T-cell (primary cell): Measurements from ENCODE around the gene NUDT6. TPM values are rescaled to one million over a fixed set of nuclear protein-coding genes. Genes with fewer than 3 reads are reported as not detected.

ENCODE experiments used
- ATAC-seq, 4 experiments: fragments of 200-7000 bp in 3 of 4; fragments of 150-1000 bp in 1 of 4; cut with Tn5 transposase; replicated peaks in 1 of 4; 1 replicate in 3 of 4; 2 replicates in 1 of 4; pipeline ENCODE4 v1.10.0; 2021; ENCODE audit warnings: moderate library complexity in 3 of 4, mild to moderate bottlenecking in 2 of 4, moderate number of reproducible peaks in 1 of 4
- CTCF ChIA-PET, 2 donors: fragments of 300-600 bp; sonication (Branson Sonifier 250); formaldehyde crosslinking; loops; one replicate each; lab custom pipeline; 2022; ENCODE audit warnings: antibody characterized with exemption in 2 of 2; lab: Charles Lee
- POLR2A ChIA-PET, 2 donors: fragments of 300-600 bp; sonication (Branson Sonifier 250); formaldehyde crosslinking; loops; one replicate each; lab custom pipeline; 2022; ENCODE audit warnings: antibody characterized with exemption in 2 of 2; lab: Charles Lee
- DNase-seq, 35 experiments: peaks; one replicate each; pipeline versions ENCODE4 v3.0.0 to v3.0.0-alpha.2; 2013 to 2023
- H3K27ac ChIP-seq: one replicate; pipeline ENCODE4 v1.5.1; 2013; ENCODE audit warnings: low read length
- H3K27me3 ChIP-seq, 2 experiments: replicated peaks in 1 of 2; 1 replicate in 1 of 2; 2 replicates in 1 of 2; pipeline versions ENCODE4 v1.6.1 to v1.7.0; 2013; ENCODE audit warnings: low read length in 1 of 2, mixed read lengths in 1 of 2; ENCODE audit not compliant: control insufficient read depth in 2 of 2, insufficient read depth in 2 of 2; ENCODE audit errors: extremely low read depth in 1 of 2
- H3K36me3 ChIP-seq, 2 donors: 1 replicate in 1 of 2; 2 replicates in 1 of 2; pipeline versions ENCODE4 v1.6.1 to v1.7.0; 2013; ENCODE audit warnings: low read length in 1 of 2; ENCODE audit not compliant: control insufficient read depth in 2 of 2, insufficient read depth in 1 of 2; ENCODE audit errors: extremely low read depth in 1 of 2
- H3K4me1 ChIP-seq, 2 experiments: 1 replicate in 1 of 2; 2 replicates in 1 of 2; pipeline versions ENCODE4 v1.6.1 to v1.7.0; 2013; ENCODE audit warnings: low read length in 2 of 2, mixed read lengths in 1 of 2; ENCODE audit not compliant: insufficient read depth in 2 of 2, control insufficient read depth in 1 of 2; ENCODE audit errors: extremely low read depth in 1 of 2
- H3K4me3 ChIP-seq, 2 donors: 1 replicate in 1 of 2; 2 replicates in 1 of 2; pipeline versions ENCODE4 v1.5.1 to v1.7.0; 2013; ENCODE audit warnings: mild to moderate bottlenecking in 2 of 2, low read length in 1 of 2, moderate library complexity in 1 of 2; ENCODE audit not compliant: control insufficient read depth in 1 of 2; ENCODE audit errors: extremely low read depth in 1 of 2
- H3K9me3 ChIP-seq: 2 replicates; pipeline ENCODE4 v1.7.0; 2013
- H3K27ac Mint-ChIP-seq, 2 donors: one replicate each; pipeline ENCODE4 v1.8.0; 2020 to 2021; ENCODE audit warnings: mild to moderate bottlenecking in 2 of 2, mixed read lengths in 2 of 2
- H3K27me3 Mint-ChIP-seq, 2 donors: one replicate each; pipeline ENCODE4 v1.8.0; 2021 to 2022; ENCODE audit warnings: mixed read lengths in 2 of 2
- H3K36me3 Mint-ChIP-seq: one replicate; pipeline ENCODE4 v1.8.0; 2021; ENCODE audit warnings: mixed read lengths
- H3K4me1 Mint-ChIP-seq, 3 donors: one replicate each; pipeline ENCODE4 v1.8.0; 2020 to 2022; ENCODE audit warnings: mixed read lengths in 3 of 3, mild to moderate bottlenecking in 1 of 3
- H3K4me3 Mint-ChIP-seq, 3 donors: one replicate each; pipeline ENCODE4 v1.8.0; 2020 to 2022; ENCODE audit warnings: mild to moderate bottlenecking in 3 of 3, mixed read lengths in 3 of 3, moderate library complexity in 3 of 3
- H3K9me3 Mint-ChIP-seq, 3 donors: one replicate each; pipeline ENCODE4 v1.8.0; 2020 to 2022; ENCODE audit warnings: mixed read lengths in 3 of 3
- WGBS: methylation state at CpG from one replicate; pipeline ENCODE4 v1.1.5; 2013; ENCODE audit warnings: missing lambda C conversion rate; ENCODE audit not compliant: insufficient coverage; 5-methylcytosine and 5-hydroxymethylcytosine counted together
- total RNA-seq, 35 experiments: library from RNA in 6 of 35; stranded (reverse) in 6 of 35; fragments of 120-200 nt in 1 of 35; gene quantifications; one replicate each; pipeline versions ENCODE4 v1.2.1 to v1.2.4 and lab custom pipeline; 2013 to 2026

Gene NUDT6
- total RNA-seq, 5 donors from 2014 or later (not counting 1 experiment from before 2014, with no cell fraction given) = 1.3 to 4.4 (median 2.3) TPM

DNA sequence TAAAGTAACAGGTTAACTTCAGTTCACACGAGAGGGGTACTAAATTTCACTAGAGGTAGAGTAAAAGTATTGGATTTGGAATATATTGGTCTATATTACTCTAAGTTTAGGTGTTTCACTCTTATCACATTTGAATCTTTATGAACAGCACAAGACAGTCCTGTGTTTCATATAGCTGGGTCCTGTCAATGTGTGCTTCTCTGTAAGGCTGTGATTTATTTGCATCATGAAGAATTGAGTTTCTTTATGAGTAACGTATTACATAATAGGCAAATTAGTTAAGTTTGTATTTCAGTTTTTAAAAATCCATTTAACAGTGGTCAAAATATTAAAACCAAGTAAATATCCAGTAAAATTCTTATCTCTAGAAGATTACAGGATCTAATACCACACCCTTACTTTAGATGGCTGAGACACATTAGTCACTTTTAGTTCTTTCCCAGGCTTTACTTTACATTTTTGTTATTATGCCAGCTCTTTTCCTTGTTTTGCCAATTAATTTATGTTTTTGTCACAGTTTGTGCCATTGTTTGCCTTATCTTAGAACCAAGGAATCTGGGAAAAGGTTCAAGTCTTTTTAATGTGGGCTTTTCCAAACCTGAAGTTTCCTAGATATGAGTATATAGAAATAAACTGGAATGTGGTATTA, 32.1 kb downstream of the NUDT6 start:
- DNase-seq (no peak), ATAC-seq (no peak)
- H3K4me3 Mint-ChIP-seq = no peak overlapping the region
- H3K27ac ChIP-seq = no peak overlapping the region
- POLR2A ChIA-PET = interaction anchor here (0.6 kb wide), 2 partner anchors 154 to 308 kb away, joined by 4 to 6 read pairs; no protein-coding TSS in a partner anchor
- H3K4me3 ChIP-seq = no peak overlapping the region
- H3K36me3 ChIP-seq = no peaks in the 10 kb centered on the region
- no peak overlapping the region for H3K27ac Mint-ChIP-seq
- peaks cover 9% of the 10 kb centered on the region for H3K36me3 Mint-ChIP-seq
- no peaks in the 10 kb centered on the region for H3K9me3 Mint-ChIP-seq
- no peaks in the 10 kb centered on the region for H3K9me3 ChIP-seq
- WGBS = no CpG with 5 or more reads among the region's 2 CpGs
- CTCF ChIA-PET = interaction anchor here in 1 of 2 donors (1.5 kb wide), 1 partner anchor 30 kb away, joined by 3 read pairs; no protein-coding TSS in a partner anchor
- no peaks in the 10 kb centered on the region for H3K4me1 ChIP-seq
- no peaks in the 10 kb centered on the region for H3K4me1 Mint-ChIP-seq
- H3K27me3 Mint-ChIP-seq = no peaks in the 10 kb centered on the region
- no peaks in the 10 kb centered on the region for H3K27me3 ChIP-seq

DNA sequence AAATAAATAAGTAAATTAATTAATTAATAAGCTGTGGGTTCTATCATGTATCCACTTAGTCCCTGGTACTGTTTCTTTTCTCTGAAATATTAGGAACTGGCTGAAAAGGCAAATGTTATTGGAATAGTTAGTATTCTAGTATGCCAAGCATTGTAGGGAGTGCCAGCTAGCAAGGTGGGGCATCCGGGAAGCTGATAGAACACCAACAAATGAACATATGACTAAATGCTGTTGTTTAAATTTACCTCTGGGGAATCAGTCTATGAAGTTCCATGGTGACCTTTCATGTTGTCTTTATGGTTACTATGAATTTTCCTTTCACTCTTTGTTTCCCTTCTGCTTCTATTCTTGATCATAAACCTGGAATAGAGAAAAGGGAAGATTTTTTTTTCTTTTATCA, 32.7 kb downstream of the NUDT6 start:
- no peaks in the 10 kb centered on the region for H3K4me1 ChIP-seq
- Mint-ChIP-seq H3K27me3 (no peaks in the 10 kb centered on the region), H3K4me1 (no peaks in the 10 kb centered on the region), H3K4me3 (no peak overlapping the region), H3K36me3 (peaks cover 9% of the 10 kb centered on the region), H3K27ac (no peak overlapping the region), H3K9me3 (no peaks in the 10 kb centered on the region)
- no peak for ATAC-seq
- ChIA-PET CTCF (interaction anchor here in 1 of 2 donors (1.5 kb wide), 1 partner anchor 30 kb away, joined by 3 read pairs; no protein-coding TSS in a partner anchor), POLR2A (interaction anchor here in 1 of 2 donors (0.6 kb wide), 1 partner anchor 153 kb away, joined by 4 read pairs; no protein-coding TSS in a partner anchor)
- no peaks in the 10 kb centered on the region for H3K9me3 ChIP-seq
- no peaks in the 10 kb centered on the region for H3K36me3 ChIP-seq
- H3K27ac ChIP-seq = no peak overlapping the region
- H3K27me3 ChIP-seq = no peaks in the 10 kb centered on the region
- WGBS = no CpG with 5 or more reads among the region's 1 CpG
- no peak overlapping the region for H3K4me3 ChIP-seq
- DNase-seq = no peak

DNA sequence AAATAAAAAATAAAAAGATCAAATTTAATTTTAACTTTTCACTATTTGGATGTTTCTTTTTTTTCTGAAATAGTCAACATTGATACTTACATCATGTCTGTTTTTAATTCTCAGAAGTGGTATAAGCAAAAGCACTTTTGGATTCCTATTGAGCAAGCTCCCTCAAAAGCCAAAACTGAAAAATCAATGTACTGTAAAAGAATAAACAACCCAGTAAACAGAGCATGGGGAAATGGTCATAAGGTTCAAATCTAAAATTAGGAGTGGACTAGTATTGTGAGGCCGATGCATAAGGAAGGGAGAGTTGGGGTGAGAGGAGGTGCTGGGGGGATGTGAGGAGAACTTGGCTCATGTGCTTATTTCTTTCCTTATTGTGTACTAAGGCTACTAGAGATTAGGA, 37.9 kb downstream of the NUDT6 start:
- Histone ChIP-seq H3K9me3 (no peaks in the 10 kb centered on the region), H3K36me3 (no peaks in the 10 kb centered on the region), H3K27ac (no peak overlapping the region), H3K4me1 (no peaks in the 10 kb centered on the region), H3K4me3 (no peak overlapping the region), H3K27me3 (no peaks in the 10 kb centered on the region)
- POLR2A ChIA-PET = no interaction called here
- ATAC-seq (no peak), DNase-seq (no peak)
- Mint-ChIP-seq H3K9me3 (peaks cover 4 to 11% (median 6%) of the 10 kb centered on the region in 3 donors), H3K4me1 (no peaks in the 10 kb centered on the region), H3K36me3 (peaks cover 6% of the 10 kb centered on the region), H3K4me3 (no peak overlapping the region), H3K27ac (no peak overlapping the region), H3K27me3 (peaks cover 0 to 5% of the 10 kb centered on the region in 2 donors)
- no CpG with 5 or more reads among the region's 1 CpG for WGBS
- CTCF ChIA-PET = interaction anchor here in 1 of 2 donors (1.2 kb wide), 1 partner anchor 19 kb away, joined by 9 read pairs; no protein-coding TSS in a partner anchor

DNA sequence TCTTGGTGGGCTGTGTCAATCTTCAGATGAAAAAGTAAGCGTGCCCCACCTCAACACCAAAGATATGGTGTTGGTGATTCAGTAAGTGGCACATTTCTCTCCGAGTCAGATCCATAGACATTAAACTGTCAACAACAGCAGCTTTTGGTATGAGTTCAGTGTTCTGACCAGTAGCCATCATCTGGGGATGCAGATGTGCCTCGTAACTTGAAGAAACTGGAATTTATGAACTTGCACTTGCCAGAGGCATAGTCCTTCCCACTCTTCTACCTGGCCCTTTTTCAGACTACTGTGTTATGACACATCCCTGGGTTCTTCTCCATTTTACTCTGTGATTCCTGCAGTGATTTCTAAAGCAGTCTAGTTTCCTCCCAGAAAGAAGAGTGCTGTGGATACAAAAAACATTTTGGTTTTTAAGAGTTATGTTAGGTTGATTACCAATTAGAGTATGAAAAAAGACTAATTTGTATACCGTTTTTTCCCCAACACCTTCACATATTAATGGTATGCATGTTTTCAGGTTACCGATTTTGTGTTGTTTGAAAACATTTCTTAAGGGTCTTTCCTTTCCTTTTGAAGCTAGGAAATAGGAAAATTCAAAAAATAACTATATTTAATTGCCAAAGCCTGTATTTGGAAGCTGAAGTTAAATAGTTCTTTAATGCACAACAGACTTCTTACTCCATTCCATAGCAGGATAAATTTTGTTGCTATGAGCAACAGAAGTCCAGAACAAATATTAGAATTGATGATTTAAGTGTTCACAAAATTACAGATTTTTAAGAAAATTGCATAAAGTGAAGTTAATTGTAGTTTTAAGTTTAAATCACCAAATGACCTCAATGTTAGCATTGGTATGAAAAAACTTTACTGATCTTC, 39.3 kb downstream of the NUDT6 start:
- Histone ChIP-seq H3K4me1 (no peaks in the 10 kb centered on the region), H3K27me3 (no peaks in the 10 kb centered on the region), H3K4me3 (no peak overlapping the region), H3K9me3 (no peaks in the 10 kb centered on the region), H3K36me3 (no peaks in the 10 kb centered on the region), H3K27ac (no peak overlapping the region)
- Mint-ChIP-seq H3K36me3 (peaks cover 6% of the 10 kb centered on the region), H3K27ac (no peak overlapping the region), H3K27me3 (peaks cover 4 to 7% of the 10 kb centered on the region in 2 donors), H3K4me1 (no peaks in the 10 kb centered on the region), H3K9me3 (peaks cover 5 to 11% (median 9%) of the 10 kb centered on the region in 3 donors), H3K4me3 (no peak overlapping the region)
- DNase-seq = no peak
- WGBS = 40% methylated on average over 1 of the region's 5 CpGs
- CTCF ChIA-PET = no interaction called here
- POLR2A ChIA-PET = interaction anchor here in 1 of 2 donors (0.6 kb wide), 1 partner anchor 33 kb away, joined by 5 read pairs; no protein-coding TSS in a partner anchor
- ATAC-seq = no peak

DNA sequence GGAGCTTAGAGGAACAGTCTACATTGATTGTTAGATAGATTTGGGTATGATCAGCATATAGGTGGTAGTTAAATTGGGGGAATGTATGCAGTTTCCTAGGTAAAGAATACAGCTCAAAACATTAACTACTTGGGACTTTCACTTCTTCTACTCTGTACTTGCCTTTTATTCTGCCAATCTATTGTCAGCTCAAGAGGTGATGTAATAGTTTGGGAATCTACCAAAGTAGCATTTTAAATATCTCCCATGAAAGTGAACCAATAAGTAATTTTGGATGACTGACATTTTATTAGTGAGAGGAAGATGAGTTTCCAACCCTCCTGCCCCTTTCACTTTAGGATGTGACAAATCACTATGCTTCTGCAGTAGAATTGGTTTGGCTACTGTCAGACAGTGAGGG, 43.4 kb downstream of the NUDT6 start:
- no peaks in the 10 kb centered on the region for H3K9me3 ChIP-seq
- no peak for ATAC-seq
- DNase-seq = no peak
- ChIA-PET POLR2A (no interaction called here), CTCF (interaction anchor here in 1 of 2 donors (0.6 kb wide), 1 partner anchor 164 kb away, joined by 5 read pairs; no protein-coding TSS in a partner anchor)
- H3K27me3 Mint-ChIP-seq = peaks cover 4 to 12% of the 10 kb centered on the region in 2 donors
- H3K27me3 ChIP-seq = no peaks in the 10 kb centered on the region
- H3K4me3 Mint-ChIP-seq = no peak overlapping the region
- H3K27ac ChIP-seq = no peak overlapping the region
- H3K4me1 ChIP-seq = no peaks in the 10 kb centered on the region
- no peaks in the 10 kb centered on the region for H3K4me1 Mint-ChIP-seq
- H3K4me3 ChIP-seq = no peak overlapping the region
- no peak overlapping the region for H3K27ac Mint-ChIP-seq
- no peaks in the 10 kb centered on the region for H3K36me3 ChIP-seq
- H3K9me3 Mint-ChIP-seq = peaks cover 5 to 11% (median 9%) of the 10 kb centered on the region in 3 donors
- peaks cover 6% of the 10 kb centered on the region for H3K36me3 Mint-ChIP-seq

DNA sequence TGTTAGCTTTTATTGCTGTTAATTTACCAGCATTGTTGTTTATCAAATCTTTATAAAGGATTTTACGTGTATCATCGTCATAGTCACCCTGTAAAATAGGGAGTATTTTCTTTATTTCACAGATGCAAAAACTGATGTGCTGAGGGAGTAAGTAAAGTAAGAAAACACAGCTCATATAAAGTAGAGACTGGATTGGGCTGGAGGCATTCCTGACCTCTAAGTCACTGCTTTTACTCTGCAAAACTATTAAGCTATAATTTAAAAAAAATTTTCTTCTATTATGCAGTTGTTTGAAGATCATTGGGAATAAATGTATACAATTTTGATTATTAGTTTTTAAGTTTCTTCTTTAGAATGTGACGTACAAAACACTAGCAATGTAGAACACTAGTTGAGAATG, 45.9 kb downstream of the NUDT6 start:
- H3K4me3 Mint-ChIP-seq = no peak overlapping the region
- Histone ChIP-seq H3K4me1 (no peaks in the 10 kb centered on the region), H3K27me3 (peaks cover 0 to 3% of the 10 kb centered on the region in 2 experiments), H3K4me3 (no peak overlapping the region), H3K36me3 (no peaks in the 10 kb centered on the region), H3K27ac (no peak overlapping the region), H3K9me3 (no peaks in the 10 kb centered on the region)
- ATAC-seq = no peak
- DNase-seq = no peak
- 100% methylated on average over 1 of the region's 3 CpGs for WGBS
- CTCF ChIA-PET = interaction anchor here in 1 of 2 donors (0.7 kb wide), 1 partner anchor 536 kb away, joined by 4 read pairs; no protein-coding TSS in a partner anchor
- peaks cover 22 to 34% of the 10 kb centered on the region in 2 donors for H3K27me3 Mint-ChIP-seq
- peaks cover 7% of the 10 kb centered on the region for H3K36me3 Mint-ChIP-seq
- H3K4me1 Mint-ChIP-seq = no peaks in the 10 kb centered on the region
- H3K27ac Mint-ChIP-seq = no peak overlapping the region
- POLR2A ChIA-PET = no interaction called here
- H3K9me3 Mint-ChIP-seq = peaks cover 5 to 7% (median 7%) of the 10 kb centered on the region in 3 donors
